GM12874 (cell line): Measurements from ENCODE around the gene FOXA1.

Experiments
- TF ChIP-seq, protein P1 (sequence below): IDR thresholded peaks from 2 replicates; pipeline ENCODE4 v1.5.1; 2011; ENCODE audit warnings: low read depth, mild to moderate bottlenecking, control low read depth, low read length, moderate library complexity; ENCODE audit not compliant: insufficient read depth

FOXA1 gene

DNA sequence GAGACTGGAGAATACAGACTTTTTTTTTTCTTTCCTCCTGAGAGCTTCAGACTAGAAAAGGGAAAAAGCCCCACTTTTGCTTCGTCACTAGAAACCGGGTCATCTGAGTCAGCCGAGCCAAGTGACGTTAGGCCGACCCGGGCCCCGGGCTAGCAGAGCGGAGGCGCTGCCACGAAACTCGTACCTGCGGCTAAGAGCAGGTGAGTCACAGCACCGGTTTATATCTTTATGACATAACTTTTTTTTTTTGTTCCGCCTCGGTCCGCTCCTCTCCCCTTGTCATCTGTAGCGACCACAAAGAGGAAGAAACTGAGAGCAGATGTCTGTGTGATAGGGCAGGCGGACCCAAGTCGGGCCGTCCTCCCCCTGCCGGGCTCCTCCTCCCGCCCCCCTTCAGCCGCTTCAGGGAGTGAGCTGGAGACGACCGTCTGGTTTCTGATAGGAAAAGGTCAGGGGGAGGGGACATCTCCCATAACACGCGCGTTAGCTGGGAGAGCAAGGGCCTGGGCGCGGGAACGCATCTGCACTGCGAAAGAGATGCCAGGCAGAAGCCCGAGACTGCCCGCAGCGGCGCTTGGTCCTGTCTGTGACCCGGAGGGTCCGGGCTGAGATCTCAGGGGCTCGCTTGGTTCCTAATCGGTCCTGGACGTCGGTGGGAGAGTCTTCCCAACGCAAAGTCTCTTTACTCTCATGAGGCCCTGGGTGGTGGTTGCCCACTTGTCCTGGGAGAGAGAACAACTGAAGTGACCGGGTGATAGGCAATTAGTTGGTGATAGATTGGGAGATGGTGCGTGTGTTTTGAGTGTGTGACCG lies 966 bp upstream of the FOXA1 start:
- TF ChIP-seq, protein P1, sequence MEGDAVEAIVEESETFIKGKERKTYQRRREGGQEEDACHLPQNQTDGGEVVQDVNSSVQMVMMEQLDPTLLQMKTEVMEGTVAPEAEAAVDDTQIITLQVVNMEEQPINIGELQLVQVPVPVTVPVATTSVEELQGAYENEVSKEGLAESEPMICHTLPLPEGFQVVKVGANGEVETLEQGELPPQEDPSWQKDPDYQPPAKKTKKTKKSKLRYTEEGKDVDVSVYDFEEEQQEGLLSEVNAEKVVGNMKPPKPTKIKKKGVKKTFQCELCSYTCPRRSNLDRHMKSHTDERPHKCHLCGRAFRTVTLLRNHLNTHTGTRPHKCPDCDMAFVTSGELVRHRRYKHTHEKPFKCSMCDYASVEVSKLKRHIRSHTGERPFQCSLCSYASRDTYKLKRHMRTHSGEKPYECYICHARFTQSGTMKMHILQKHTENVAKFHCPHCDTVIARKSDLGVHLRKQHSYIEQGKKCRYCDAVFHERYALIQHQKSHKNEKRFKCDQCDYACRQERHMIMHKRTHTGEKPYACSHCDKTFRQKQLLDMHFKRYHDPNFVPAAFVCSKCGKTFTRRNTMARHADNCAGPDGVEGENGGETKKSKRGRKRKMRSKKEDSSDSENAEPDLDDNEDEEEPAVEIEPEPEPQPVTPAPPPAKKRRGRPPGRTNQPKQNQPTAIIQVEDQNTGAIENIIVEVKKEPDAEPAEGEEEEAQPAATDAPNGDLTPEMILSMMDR, result no peak

DNA sequence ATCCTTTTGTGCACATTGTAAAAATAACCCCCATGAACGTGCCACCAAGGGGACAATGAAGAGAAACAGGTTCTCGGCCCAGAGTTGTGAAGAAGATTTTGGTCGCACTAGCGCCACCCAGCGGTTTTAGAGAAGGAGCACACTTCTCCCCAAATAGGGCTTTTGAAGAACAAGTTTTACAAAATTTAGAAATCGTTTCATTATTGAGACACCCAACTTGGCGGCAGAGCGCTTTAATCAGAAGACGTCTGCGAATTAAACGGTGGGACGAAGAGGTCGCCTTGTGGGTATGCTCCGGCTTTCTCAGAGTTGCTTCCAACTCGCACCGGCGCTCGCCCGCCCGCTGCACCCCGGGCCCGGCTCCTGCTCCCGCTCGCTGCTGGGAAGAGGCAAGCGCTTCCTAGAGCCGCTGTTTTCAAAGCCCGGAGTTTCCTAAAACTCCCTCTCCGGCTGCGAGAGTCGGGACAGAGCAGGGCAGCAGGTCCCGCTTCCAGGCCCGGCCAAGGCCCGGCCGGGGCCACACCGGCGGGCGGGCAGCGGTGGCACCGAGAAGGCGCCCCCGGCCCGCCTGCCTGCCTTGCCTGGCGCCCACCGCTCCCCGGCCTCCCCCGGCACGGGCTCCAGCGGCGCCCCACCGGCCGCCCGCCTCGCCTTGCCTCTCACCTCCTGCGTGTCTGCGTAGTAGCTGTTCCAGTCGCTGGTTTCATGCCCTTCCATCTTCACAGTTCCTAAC lies 645 bp downstream of the FOXA1 start:
- TF ChIP-seq, protein P1, result peak; percentile 46; the same call in 1 of the 2 replicates

DNA sequence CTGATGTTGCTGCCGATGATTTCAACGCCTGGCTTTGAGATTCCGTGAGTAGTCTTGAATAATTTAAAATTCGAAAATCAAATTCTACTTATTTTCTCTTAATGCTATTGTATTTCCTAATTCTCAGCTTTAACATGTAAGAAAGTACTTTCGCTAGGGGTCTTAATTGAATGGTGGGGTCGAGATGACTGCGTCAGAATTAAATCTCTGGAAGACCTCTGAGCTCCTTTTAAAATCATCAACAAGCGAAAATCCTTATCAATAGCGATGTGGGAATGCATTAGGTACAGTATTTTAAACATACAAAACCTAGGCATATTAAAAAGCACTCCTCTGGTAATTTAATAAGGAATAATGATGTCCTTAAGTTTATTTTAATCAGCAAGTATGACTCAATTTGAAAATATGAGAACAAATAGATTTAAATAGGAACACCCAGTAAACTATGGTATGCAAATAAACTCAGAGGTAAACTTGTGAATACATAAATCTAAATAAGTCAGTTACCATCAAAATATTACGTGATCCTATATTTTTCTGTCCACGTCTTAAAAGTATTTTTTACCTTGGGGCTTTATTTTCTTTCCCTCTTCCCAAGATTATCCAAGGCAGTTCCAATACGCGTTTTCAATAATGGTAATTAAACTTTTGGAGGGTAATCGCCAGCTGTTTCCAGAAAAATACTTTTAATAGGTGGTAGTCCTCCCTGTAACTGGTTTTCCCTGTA lies 1.4 kb downstream of the FOXA1 start:
- TF ChIP-seq, protein P1, result no peak

DNA sequence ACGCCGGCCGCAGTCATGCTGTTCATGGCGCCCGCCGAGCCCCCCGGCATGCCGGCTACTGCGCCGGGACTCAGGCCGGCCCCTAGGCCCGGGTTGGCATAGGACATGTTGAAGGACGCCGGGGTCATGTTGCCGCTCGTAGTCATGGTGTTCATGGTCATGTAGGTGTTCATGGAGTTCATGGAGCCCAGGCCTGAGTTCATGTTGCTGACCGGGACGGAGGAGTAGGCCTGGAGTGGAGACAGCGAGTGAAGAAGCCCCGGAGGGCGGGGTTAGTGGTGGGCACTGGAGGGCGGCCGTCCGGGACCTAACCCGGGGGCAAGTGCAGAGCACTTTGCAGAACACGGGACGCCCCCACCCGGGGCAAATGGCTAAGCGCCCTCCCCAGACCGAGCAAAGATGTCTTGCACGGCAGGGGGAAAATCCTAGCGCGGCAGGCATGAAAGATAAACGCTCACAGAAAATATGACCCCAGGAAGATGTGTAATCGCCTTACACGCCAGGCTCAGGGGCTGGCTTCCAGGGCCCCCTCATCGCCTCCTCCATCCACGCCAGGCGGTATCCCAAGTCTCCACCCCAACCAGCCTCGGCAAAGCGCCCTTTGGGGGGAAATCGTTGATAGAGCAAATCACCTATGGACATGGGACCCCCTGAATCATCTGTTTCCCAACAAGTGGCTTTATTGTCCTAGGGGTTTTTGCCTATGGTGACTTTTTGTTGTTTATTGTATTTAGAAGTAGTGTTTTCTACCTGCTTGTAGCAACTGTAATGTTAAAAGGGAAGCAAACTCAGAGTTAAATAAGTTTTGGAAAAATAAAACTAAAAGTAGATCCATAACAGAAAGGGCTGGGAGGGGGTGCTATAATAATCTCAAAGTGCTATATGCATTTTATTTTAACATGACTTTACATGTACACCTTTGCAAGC lies 2.3 kb downstream of the FOXA1 start:
- TF ChIP-seq, protein P1, result no peak

DNA sequence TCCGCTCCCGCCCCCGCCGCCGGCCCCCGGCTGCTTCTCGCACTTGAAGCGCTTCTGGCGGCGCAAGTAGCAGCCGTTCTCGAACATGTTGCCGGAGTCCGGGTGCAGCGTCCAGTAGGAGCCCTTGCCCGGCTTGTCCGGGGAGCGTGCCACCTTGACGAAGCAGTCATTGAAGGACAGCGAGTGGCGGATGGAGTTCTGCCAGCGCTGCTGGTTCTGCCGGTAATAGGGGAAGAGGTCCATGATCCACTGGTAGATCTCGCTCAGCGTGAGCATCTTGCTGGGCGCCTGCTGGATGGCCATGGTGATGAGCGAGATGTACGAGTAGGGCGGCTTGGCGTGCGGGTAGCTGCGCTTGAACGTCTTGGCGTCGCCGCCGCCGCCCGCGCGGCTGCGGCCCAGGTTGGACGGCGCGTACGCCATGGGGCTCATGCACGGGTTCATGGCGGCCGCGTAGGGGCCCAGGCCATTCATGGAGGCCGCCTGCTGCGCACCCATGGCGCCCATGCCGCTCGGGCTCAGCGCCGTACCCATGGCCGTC lies 3.0 kb downstream of the FOXA1 start:
- TF ChIP-seq, protein P1, result no peak

DNA sequence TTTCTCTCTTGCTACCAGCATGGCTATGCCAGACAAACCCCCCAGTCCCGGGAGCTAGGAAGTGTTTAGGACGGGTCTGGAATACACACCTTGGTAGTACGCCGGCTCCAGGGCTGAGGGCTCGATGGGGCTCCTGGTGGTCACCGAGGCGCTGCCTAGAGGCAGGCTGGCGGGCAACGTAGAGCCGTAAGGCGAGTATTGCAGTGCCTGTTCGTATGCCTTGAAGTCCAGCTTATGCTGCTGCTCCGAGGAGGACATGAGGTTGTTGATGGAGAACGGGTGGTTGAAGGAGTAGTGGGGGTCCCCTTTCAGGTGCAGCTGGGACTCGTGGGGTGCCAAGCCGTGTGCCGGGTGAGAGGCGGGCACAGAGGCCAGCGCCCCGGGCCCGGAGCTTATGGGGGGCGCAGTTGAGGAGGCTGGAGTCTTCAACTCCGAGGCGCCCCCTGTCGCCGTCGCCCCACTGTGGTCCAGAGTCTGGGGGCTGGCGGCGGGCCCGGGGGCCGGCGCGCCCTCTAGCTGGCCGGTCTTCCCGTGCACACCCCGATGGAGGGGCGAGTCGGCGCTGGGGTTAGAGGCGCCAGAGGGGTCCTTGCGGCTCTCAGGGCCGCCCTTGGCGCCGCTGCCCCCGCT lies 3.6 kb downstream of the FOXA1 start:
- TF ChIP-seq, protein P1, result no peak
